Gastrocnemius medialis (tissue), 4 donors: Measurements from ENCODE around the gene NAV2. TPM values are rescaled to one million over a fixed set of nuclear protein-coding genes. Genes with fewer than 3 reads are reported as not detected.

ENCODE experiments used
- ATAC-seq, 2 donors: fragments of 150-250 bp; one replicate each; pipeline ENCODE4 v1.9.1; 2016
- DNase-seq, 2 donors: peaks; one replicate each; pipeline ENCODE4 v3.0.0-alpha.2; 2019
- H3K27ac ChIP-seq, 4 donors: fragments of 200-600 bp; sonication (generic); 1 replicate in 1 of 4; 2 replicates in 3 of 4; pipeline ENCODE4 v1.5.1; 2016 to 2018; ENCODE audit warnings: mild to moderate bottlenecking in 2 of 4, moderate library complexity in 1 of 4
- H3K27me3 ChIP-seq, 3 donors: fragments of 200-600 bp; sonication (generic) in 2 of 3; 1 replicate in 1 of 3; 2 replicates in 2 of 3; pipeline versions ENCODE4 v1.5.1 to v1.6.0; 2016 to 2019; ENCODE audit warnings: mild to moderate bottlenecking in 1 of 3, moderate library complexity in 1 of 3
- H3K36me3 ChIP-seq, 2 donors: fragments of 200-600 bp; sonication (generic) in 1 of 2; one replicate each; pipeline ENCODE4 v1.5.1; 2017 to 2018
- H3K4me1 ChIP-seq, 2 donors: fragments of 200-600 bp; sonication (generic) in 1 of 2; one replicate each; pipeline ENCODE4 v1.5.1; 2016 to 2017; ENCODE audit warnings: mild to moderate bottlenecking in 2 of 2
- H3K4me3 ChIP-seq, 4 donors: fragments of 200-600 bp; sonication (generic) in 3 of 4; 1 replicate in 1 of 4; 2 replicates in 3 of 4; pipeline ENCODE4 v1.5.1; 2016 to 2019; ENCODE audit warnings: mild to moderate bottlenecking in 2 of 4
- H3K9me3 ChIP-seq, 3 donors: fragments of 200-600 bp; sonication (generic) in 2 of 3; 1 replicate in 1 of 3; 2 replicates in 2 of 3; pipeline ENCODE4 v1.5.1; 2016 to 2019
- CTCF ChIP-seq, 5 experiments: fragments of 450-650 bp in 3 of 5; fragments of 200-600 bp in 2 of 5; sonication (generic) in 2 of 5; IDR thresholded peaks in 4 of 5; conservative IDR thresholded peaks in 1 of 5; 1 replicate in 4 of 5; 2 replicates in 1 of 5; pipeline ENCODE4 v1.5.1; 2016 to 2019; ENCODE audit warnings: antibody characterized with exemption in 5 of 5, mild to moderate bottlenecking in 3 of 5, moderate library complexity in 3 of 5
- POLR2A ChIP-seq, 2 donors: fragments of 450-650 bp; IDR thresholded peaks; one replicate each; pipeline ENCODE4 v1.6.1; 2017; ENCODE audit warnings: antibody characterized with exemption in 2 of 2, mild to moderate bottlenecking in 2 of 2, moderate library complexity in 2 of 2
- in situ Hi-C, 4 donors: fragments of 200-750 bp; cut with MboI; loops; one replicate each; pipeline versions ENCODE4 v1.15.0 to v1.8.0; 2017; ENCODE audit warnings: low sequenced_read_pairs in 4 of 4
- intact Hi-C: fragments of 100-400 bp; cut with DNase I; formaldehyde crosslinking; loops from one replicate; pipeline ENCODE4 v1.15.1; 2023; ENCODE audit warnings: low total_unique reads
- total RNA-seq, 4 donors: library from RNA; depleted of rRNA; stranded (reverse); fragments of >200 nt; gene quantifications; one replicate each; pipeline versions ENCODE4 v1.1.0 to v1.2.3, GENCODE V29; 2016

Gene NAV2
- total RNA-seq, 4 donors from 2014 or later = 3.2 to 7.7 (median 5.5) TPM

GRCh38 chr11:20095189-20095588 is 382.6 kb downstream of the NAV2 start:
- Histone ChIP-seq H3K4me3 (no peak overlapping the region), H3K27me3 (no peaks in the 10 kb centered on the region), H3K27ac (no peak overlapping the region), H3K36me3 (peaks cover 0 to 10% of the 10 kb centered on the region in 2 donors), H3K9me3 (no peaks in the 10 kb centered on the region), H3K4me1 (no peaks in the 10 kb centered on the region)
- ATAC-seq = no peak
- intact Hi-C loops = no loop called here
- in situ Hi-C loops = no loop called here
- TF ChIP-seq CTCF (IDR thresholded peaks at IDR 0.05 in 4 of 5, conservative IDR thresholded peaks at IDR 0.05 in 1 of 5) (no peak), POLR2A (IDR thresholded peaks at IDR 0.05) (no peak)
- DNase-seq = no peak

- no peak for ATAC-seq
- in situ Hi-C loops = no loop called here
- Histone ChIP-seq H3K27me3 (no peaks in the 10 kb centered on the region), H3K36me3 (peaks cover 0 to 10% of the 10 kb centered on the region in 2 donors), H3K4me1 (no peaks in the 10 kb centered on the region), H3K4me3 (no peak overlapping the region), H3K27ac (no peak overlapping the region), H3K9me3 (no peaks in the 10 kb centered on the region)
- intact Hi-C loops = no loop called here
- TF ChIP-seq CTCF (IDR thresholded peaks at IDR 0.05 in 4 of 5, conservative IDR thresholded peaks at IDR 0.05 in 1 of 5) (no peak), POLR2A (IDR thresholded peaks at IDR 0.05) (no peak)
- DNase-seq = no peak
These were observed 384.9 kb downstream of the NAV2 start for GRCh38 chr11:20097319-20098221.

GRCh38 chr11:20099527-20099926 is 386.9 kb downstream of the NAV2 start:
- in situ Hi-C loops = no loop called here
- H3K27ac ChIP-seq = no peak overlapping the region

GRCh38 chr11:20102397-20102796 is 389.8 kb downstream of the NAV2 start:
- intact Hi-C loops = no loop called here
- peaks cover 0 to 22% of the 10 kb centered on the region in 2 donors for H3K36me3 ChIP-seq

More at GRCh38 chr11:20099527-20099926, 386.9 kb downstream of the NAV2 start:
- ATAC-seq (no peak), DNase-seq (no peak)
- Histone ChIP-seq H3K4me3 (no peak overlapping the region), H3K36me3 (peaks cover 0 to 19% of the 10 kb centered on the region in 2 donors), H3K27me3 (no peaks in the 10 kb centered on the region), H3K9me3 (no peaks in the 10 kb centered on the region), H3K4me1 (no peaks in the 10 kb centered on the region)
- intact Hi-C loops = no loop called here
- no peak for TF ChIP-seq CTCF (IDR thresholded peaks at IDR 0.05 in 4 of 5, conservative IDR thresholded peaks at IDR 0.05 in 1 of 5)
- TF ChIP-seq POLR2A (IDR thresholded peaks at IDR 0.05) = no peak

More at GRCh38 chr11:20102397-20102796, 389.8 kb downstream of the NAV2 start:
- H3K27me3 ChIP-seq = no peaks in the 10 kb centered on the region
- TF ChIP-seq CTCF (IDR thresholded peaks at IDR 0.05 in 4 of 5, conservative IDR thresholded peaks at IDR 0.05 in 1 of 5) (no peak), POLR2A (IDR thresholded peaks at IDR 0.05) (no peak)
- no peak overlapping the region for H3K27ac ChIP-seq
- DNase-seq (no peak), ATAC-seq (no peak)
- H3K9me3 ChIP-seq = no peaks in the 10 kb centered on the region
- no peaks in the 10 kb centered on the region for H3K4me1 ChIP-seq
- H3K4me3 ChIP-seq = no peak overlapping the region
- in situ Hi-C loops = loop anchor here in 1 of 4 donors (10.0 kb wide), 1 partner anchor 148 kb away; no protein-coding TSS in a partner anchor
